Epithelial cell of proximal tubule (primary cell): Measurements from ENCODE around the gene CUX1. TPM values are rescaled to one million over a fixed set of nuclear protein-coding genes. Genes with fewer than 3 reads are reported as not detected.
"Not testable (repeated sequence)": the region's sequence is repeated elsewhere in the genome, so short reads cannot be mapped to it uniquely, and the experiment has no call there.

ENCODE experiments used
- DNase-seq: peaks from one replicate; pipeline ENCODE4 v3.0.0-alpha.2; 2011; ENCODE audit warnings: low read depth
- H3K4me3 ChIP-seq: 2 replicates; pipeline ENCODE4 v1.5.1; 2011; ENCODE audit warnings: low read depth, mild to moderate bottlenecking, low read length
- total RNA-seq: library from RNA; depleted of rRNA; stranded (reverse); fragments of >200 nt; gene quantifications from 2 replicates; pipeline ENCODE4 v1.2.3, GENCODE V29; 2015
- TF ChIP-seq, protein P1 (sequence below): conservative IDR thresholded peaks from 2 replicates; pipeline ENCODE4 v1.5.1; 2012; ENCODE audit warnings: low read depth, mild to moderate bottlenecking, low read length

CUX1 gene
- total RNA-seq, 1 donor from 2014 or later: 37.3 TPM

DNA sequence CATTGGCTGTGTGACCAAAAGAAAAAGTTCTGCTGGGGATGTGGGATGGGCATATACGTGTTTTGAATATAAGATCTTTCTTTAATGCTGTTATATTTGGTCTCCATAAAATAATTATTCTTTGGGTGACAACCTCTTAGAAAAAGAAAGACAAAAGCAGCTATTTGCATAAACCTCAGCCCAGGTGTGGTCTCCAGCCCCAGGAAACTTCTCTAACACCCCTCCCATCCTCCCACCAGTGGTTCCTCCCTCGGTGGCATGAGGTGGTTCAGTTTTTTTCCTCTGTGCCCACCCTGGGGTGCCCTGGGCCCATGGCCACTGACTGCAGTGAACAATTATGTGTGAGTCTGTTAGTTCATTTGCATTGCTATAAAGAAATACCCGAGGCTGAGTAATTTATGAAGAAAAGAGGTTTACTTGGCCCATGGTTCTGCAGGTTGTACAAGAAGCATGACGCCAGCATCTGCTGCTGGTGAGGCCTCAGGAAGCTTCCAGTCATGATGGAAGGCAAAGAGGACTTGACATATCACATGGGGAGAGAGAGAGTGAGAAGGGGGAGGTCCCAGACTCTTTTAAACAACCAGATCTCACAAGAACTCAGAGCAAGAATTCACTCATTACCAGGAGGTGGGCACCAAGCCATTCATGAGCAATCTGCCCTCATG lies 165.9 kb downstream of the CUX1 start:
- no peak for DNase-seq
- no peak overlapping the region for H3K4me3 ChIP-seq
- TF ChIP-seq, protein P1, sequence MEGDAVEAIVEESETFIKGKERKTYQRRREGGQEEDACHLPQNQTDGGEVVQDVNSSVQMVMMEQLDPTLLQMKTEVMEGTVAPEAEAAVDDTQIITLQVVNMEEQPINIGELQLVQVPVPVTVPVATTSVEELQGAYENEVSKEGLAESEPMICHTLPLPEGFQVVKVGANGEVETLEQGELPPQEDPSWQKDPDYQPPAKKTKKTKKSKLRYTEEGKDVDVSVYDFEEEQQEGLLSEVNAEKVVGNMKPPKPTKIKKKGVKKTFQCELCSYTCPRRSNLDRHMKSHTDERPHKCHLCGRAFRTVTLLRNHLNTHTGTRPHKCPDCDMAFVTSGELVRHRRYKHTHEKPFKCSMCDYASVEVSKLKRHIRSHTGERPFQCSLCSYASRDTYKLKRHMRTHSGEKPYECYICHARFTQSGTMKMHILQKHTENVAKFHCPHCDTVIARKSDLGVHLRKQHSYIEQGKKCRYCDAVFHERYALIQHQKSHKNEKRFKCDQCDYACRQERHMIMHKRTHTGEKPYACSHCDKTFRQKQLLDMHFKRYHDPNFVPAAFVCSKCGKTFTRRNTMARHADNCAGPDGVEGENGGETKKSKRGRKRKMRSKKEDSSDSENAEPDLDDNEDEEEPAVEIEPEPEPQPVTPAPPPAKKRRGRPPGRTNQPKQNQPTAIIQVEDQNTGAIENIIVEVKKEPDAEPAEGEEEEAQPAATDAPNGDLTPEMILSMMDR: no peak

DNA sequence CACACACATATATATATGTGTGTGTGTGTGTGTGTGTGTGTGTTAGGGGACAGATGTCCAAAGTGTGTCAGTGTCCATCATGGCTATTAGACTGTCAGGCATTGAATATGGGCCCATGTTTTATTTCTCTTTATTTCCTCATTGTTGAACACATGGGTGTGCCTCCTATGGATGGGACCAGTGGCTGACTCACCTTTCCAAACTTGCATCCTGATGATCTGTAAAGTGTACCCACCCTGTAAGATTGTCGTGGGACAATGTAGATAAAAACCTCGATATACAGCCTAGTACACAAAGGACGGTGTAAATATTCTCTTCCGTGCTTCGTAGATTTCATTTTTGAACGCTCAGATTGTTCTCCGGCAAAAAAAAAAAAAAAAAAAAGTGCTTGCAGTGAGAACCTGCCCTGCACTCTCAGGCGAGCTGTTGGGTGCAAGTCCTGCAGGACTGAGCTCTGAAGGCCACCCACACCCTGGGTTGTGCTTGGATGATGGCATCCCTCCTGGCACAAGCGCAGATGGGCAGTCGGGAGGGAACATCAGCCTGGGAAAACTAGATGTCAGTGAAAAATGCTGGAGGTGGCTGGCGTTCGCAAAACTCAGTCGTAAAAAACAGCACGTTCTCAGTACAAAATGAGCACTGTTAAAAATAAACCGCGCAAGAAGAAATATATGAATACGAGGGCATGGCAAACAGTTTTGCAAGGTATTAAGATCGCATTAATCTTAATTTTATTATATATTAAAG lies 166.9 kb downstream of the CUX1 start:
- no peak for DNase-seq
- H3K4me3 ChIP-seq: no peak overlapping the region
- TF ChIP-seq, protein P1: no peak

DNA sequence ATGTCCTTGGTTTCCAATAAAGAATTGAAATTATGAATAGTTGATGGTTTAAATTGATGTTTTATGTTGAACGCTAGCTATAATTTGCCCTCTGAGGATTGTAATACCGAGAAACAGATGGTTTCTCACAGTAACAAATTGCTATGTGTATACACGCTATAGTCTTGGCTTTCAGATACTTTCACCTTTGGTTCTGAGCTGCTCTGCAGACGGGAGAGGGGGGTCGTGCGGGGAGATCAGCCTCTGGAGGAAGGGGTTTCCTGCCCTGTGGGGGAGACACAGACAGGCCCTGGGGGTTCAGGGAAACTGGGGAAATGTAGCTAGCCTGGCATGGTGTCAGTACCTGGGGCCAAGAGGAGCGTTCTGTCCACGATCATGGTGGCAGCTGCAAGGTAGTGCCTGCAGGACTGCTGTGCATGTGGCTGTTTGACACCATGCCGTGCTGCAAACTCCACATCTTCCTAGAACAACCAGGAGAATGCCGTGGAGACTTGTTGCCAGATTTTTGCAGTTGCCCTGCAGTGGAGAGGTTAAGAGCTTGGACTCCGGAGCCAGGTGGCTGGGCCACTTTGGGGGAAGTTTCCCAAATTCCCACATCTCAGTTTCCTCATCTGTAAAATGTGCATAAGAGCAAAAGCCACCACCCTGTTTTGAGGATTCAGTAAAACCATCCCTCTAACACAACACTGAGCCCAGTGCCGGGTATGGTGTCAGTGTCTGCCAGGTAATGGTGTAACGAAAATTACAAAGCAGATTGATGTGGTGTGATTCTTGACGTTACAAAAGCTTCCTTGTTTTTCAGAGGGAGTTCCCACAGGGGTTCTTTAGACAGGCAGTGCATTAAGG lies 167.9 kb downstream of the CUX1 start:
- TF ChIP-seq, protein P1: no peak
- DNase-seq: no peak
- no peak overlapping the region for H3K4me3 ChIP-seq

DNA sequence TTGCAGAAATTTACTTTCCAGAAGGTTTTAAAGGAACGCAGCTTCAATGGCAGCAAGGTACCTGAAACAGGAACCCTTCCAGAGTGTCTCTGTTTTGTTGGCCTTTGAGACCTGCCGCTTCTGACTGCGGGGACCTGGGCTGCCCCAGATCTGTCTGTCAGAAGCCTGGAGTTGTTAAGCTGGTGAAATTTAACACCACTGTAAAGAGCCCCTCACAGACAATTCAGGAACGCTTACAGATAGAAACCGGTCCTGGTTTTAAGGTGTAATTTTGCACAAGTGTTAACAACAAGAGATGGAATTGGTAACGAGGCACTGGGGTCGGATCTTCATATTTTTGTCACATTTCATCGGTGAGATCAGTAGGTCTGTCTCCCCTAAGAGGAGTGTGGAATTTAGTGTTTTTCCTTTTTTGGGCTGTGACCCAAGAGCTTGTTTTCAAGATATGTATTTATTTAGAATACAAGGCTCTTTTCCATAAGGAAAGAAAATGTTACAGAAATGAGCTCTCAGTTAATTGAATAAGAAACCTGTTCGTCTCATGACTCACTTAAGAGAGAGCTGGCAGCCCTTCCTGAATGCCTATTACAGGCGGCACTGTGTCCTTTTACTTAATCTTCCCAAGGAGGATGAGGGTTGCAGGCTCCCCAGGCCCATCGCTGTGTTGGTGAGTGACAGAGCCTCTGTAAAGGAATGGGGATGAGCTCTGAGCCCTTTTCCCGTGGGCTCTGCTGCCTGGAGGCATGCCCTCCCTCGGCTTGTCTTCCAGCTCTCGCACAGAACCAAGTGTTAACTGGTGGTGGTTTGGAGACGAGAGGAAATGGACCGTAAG lies 168.7 kb downstream of the CUX1 start:
- TF ChIP-seq, protein P1: no peak
- no peak overlapping the region for H3K4me3 ChIP-seq
- DNase-seq: no peak

DNA sequence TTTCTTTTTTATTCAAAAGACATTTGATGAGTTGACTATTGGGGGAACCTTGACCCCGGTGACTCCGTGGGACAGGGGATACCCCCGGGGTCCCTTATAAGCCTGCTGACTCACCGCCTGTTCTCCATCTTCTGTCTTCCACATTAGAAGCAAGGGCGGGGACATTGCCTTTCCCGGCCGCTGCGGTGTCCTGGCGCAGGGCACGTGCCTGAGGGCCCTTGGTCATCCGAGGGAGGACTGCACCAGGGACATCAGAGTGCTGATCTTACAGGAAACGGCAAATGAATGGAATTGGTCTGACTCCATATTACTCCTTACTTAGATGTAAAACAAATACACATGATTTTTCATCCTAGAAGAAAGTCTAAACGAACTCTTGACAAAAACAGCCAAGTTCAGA lies 170.1 kb downstream of the CUX1 start:
- DNase-seq: no peak
- TF ChIP-seq, protein P1: no peak
- H3K4me3 ChIP-seq: no peak overlapping the region

DNA sequence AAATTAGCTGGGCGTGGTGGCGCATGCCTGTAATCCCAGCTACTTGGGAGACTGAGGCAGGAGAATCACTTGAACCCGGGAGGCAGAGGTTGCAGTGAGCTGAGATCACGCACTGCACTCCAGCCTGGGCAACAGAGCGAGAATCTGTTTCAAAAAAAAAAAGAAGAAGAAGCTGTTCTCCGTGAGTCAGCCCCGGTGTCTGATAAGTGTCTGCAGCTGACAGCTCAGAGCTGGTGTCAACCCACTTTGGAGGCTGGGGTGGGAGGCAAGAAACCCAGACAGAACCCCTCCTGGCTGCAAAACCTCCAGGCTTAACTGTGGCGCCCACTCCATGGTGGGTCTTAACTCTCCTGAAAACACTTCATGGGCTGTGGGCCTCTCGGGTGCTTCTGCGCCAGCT lies 170.6 kb downstream of the CUX1 start:
- H3K4me3 ChIP-seq, DNase-seq: not testable (repeated sequence)
